IgD-negative memory B cell (primary cell): ENCODE results near the gene KLF7. TPM values are rescaled to one million over a fixed set of nuclear protein-coding genes. Genes with fewer than 3 reads are reported as not detected.

Source experiments
- H3K27ac Mint-ChIP-seq, 3 donors: one replicate each; pipeline ENCODE4 v1.8.0; 2020 to 2022; ENCODE audit warnings: mild to moderate bottlenecking in 3 of 3, mixed read lengths in 3 of 3, moderate library complexity in 1 of 3
- H3K27me3 Mint-ChIP-seq: one replicate; pipeline ENCODE4 v1.8.0; 2021; ENCODE audit warnings: mixed read lengths
- H3K36me3 Mint-ChIP-seq: one replicate; pipeline ENCODE4 v1.8.0; 2020; ENCODE audit warnings: mild to moderate bottlenecking, mixed read lengths
- H3K4me1 Mint-ChIP-seq, 3 donors: one replicate each; pipeline ENCODE4 v1.8.0; 2020 to 2022; ENCODE audit warnings: mixed read lengths in 3 of 3, mild to moderate bottlenecking in 1 of 3
- H3K4me3 Mint-ChIP-seq, 4 donors: one replicate each; pipeline ENCODE4 v1.8.0; 2020 to 2022; ENCODE audit warnings: mild to moderate bottlenecking in 4 of 4, mixed read lengths in 4 of 4, moderate library complexity in 3 of 4
- H3K9me3 Mint-ChIP-seq, 3 donors: one replicate each; pipeline ENCODE4 v1.8.0; 2020 to 2021; ENCODE audit warnings: mixed read lengths in 3 of 3, mild to moderate bottlenecking in 1 of 3
- polyA plus RNA-seq: library from polyadenylated mRNA; unstranded; fragments of 300-500 nt; fragmentation: Illumina TruSeq; gene quantifications from one replicate; pipeline ENCODE4 v1.2.3, GENCODE V29; 2021

Gene KLF7
- polyA plus RNA-seq, 1 donor from 2014 or later: 17.9 TPM

GRCh38 chr2:207133458-207133819, 32.3 kb downstream of the KLF7 start:
- Mint-ChIP-seq H3K4me3 (no peak overlapping the region), H3K9me3 (no peaks in the 10 kb centered on the region), H3K36me3 (peaks cover 6% of the 10 kb centered on the region), H3K27ac (no peak overlapping the region), H3K4me1 (peaks cover 23 to 49% (median 48%) of the 10 kb centered on the region in 3 donors), H3K27me3 (no peaks in the 10 kb centered on the region)

GRCh38 chr2:207132019-207132418, 33.7 kb downstream of the KLF7 start:
- peak overlapping the region in 2 of 3 donors; percentile 44 to 46 for H3K27ac Mint-ChIP-seq
- H3K36me3 Mint-ChIP-seq: peaks cover 11% of the 10 kb centered on the region
- no peaks in the 10 kb centered on the region for H3K27me3 Mint-ChIP-seq
- no peaks in the 10 kb centered on the region for H3K9me3 Mint-ChIP-seq
- peaks cover 26 to 48% (median 45%) of the 10 kb centered on the region in 3 donors for H3K4me1 Mint-ChIP-seq
- H3K4me3 Mint-ChIP-seq: no peak overlapping the region

GRCh38 chr2:207131594-207131993, 34.2 kb downstream of the KLF7 start:
- H3K36me3 Mint-ChIP-seq: peaks cover 11% of the 10 kb centered on the region
- H3K4me1 Mint-ChIP-seq: peaks cover 26 to 47% (median 45%) of the 10 kb centered on the region in 3 donors
- H3K9me3 Mint-ChIP-seq: no peaks in the 10 kb centered on the region
- H3K27me3 Mint-ChIP-seq: no peaks in the 10 kb centered on the region
- H3K27ac Mint-ChIP-seq: peak overlapping the region in 1 of 3 donors; percentile 46
- peak overlapping the region in 1 of 4 donors; percentile 0 for H3K4me3 Mint-ChIP-seq

- peaks cover 22 to 45% (median 43%) of the 10 kb centered on the region in 3 donors for H3K4me1 Mint-ChIP-seq
- H3K4me3 Mint-ChIP-seq: peak overlapping the region in 1 of 4 donors; percentile 2
- no peak overlapping the region for H3K27ac Mint-ChIP-seq
- no peaks in the 10 kb centered on the region for H3K9me3 Mint-ChIP-seq
- peaks cover 11% of the 10 kb centered on the region for H3K36me3 Mint-ChIP-seq
- H3K27me3 Mint-ChIP-seq: no peaks in the 10 kb centered on the region
Measured at GRCh38 chr2:207130958-207131521, 34.7 kb downstream of the KLF7 start.

GRCh38 chr2:207129821-207130220, 35.9 kb downstream of the KLF7 start:
- Mint-ChIP-seq H3K27me3 (no peaks in the 10 kb centered on the region), H3K36me3 (peaks cover 11% of the 10 kb centered on the region), H3K9me3 (no peaks in the 10 kb centered on the region), H3K4me3 (no peak overlapping the region), H3K27ac (peak overlapping the region in 2 of 3 donors; percentile 52 to 55), H3K4me1 (peaks cover 13 to 38% (median 38%) of the 10 kb centered on the region in 3 donors)

- H3K9me3 Mint-ChIP-seq: no peaks in the 10 kb centered on the region
- no peak overlapping the region for H3K4me3 Mint-ChIP-seq
- H3K36me3 Mint-ChIP-seq: peaks cover 12% of the 10 kb centered on the region
- H3K27ac Mint-ChIP-seq: peak overlapping the region in 1 of 3 donors; percentile 52
- peaks cover 18 to 39% (median 38%) of the 10 kb centered on the region in 3 donors for H3K4me1 Mint-ChIP-seq
- no peaks in the 10 kb centered on the region for H3K27me3 Mint-ChIP-seq
Measured at GRCh38 chr2:207128867-207129266, 36.9 kb downstream of the KLF7 start.

GRCh38 chr2:207126724-207127308, 38.9 kb downstream of the KLF7 start:
- no peaks in the 10 kb centered on the region for H3K27me3 Mint-ChIP-seq
- no peaks in the 10 kb centered on the region for H3K9me3 Mint-ChIP-seq
- peaks cover 27 to 47% (median 40%) of the 10 kb centered on the region in 3 donors for H3K4me1 Mint-ChIP-seq
- H3K4me3 Mint-ChIP-seq: no peak overlapping the region
- no peak overlapping the region for H3K27ac Mint-ChIP-seq
- H3K36me3 Mint-ChIP-seq: peaks cover 9% of the 10 kb centered on the region

GRCh38 chr2:207123776-207124391, 41.9 kb downstream of the KLF7 start:
- no peaks in the 10 kb centered on the region for H3K9me3 Mint-ChIP-seq
- H3K27ac Mint-ChIP-seq: peak overlapping the region in 1 of 3 donors; percentile 57
- peaks cover 16% of the 10 kb centered on the region for H3K36me3 Mint-ChIP-seq
- H3K27me3 Mint-ChIP-seq: no peaks in the 10 kb centered on the region
- H3K4me1 Mint-ChIP-seq: peaks cover 40 to 49% (median 45%) of the 10 kb centered on the region in 3 donors
- H3K4me3 Mint-ChIP-seq: peak overlapping the region in 1 of 4 donors; percentile 37

GRCh38 chr2:207123335-207123744, 42.4 kb downstream of the KLF7 start:
- H3K27me3 Mint-ChIP-seq: no peaks in the 10 kb centered on the region
- H3K4me3 Mint-ChIP-seq: peak overlapping the region in 1 of 4 donors; percentile 55
- peaks cover 17% of the 10 kb centered on the region for H3K36me3 Mint-ChIP-seq
- H3K9me3 Mint-ChIP-seq: no peaks in the 10 kb centered on the region
- H3K4me1 Mint-ChIP-seq: peaks cover 40 to 46% (median 46%) of the 10 kb centered on the region in 3 donors
- peak overlapping the region in 1 of 3 donors; percentile 85 for H3K27ac Mint-ChIP-seq

- Mint-ChIP-seq H3K9me3 (no peaks in the 10 kb centered on the region), H3K4me3 (peak overlapping the region in 2 of 4 donors; percentile 55 to 58), H3K4me1 (peaks cover 40 to 46% (median 43%) of the 10 kb centered on the region in 3 donors), H3K27ac (peak overlapping the region in 2 of 3 donors; percentile 41 to 85), H3K36me3 (peaks cover 15% of the 10 kb centered on the region), H3K27me3 (no peaks in the 10 kb centered on the region)
Measured at GRCh38 chr2:207122651-207123334, 43.0 kb downstream of the KLF7 start.

- peaks cover 37 to 46% (median 42%) of the 10 kb centered on the region in 3 donors for H3K4me1 Mint-ChIP-seq
- H3K27ac Mint-ChIP-seq: peak overlapping the region in 1 of 3 donors; percentile 92
- no peaks in the 10 kb centered on the region for H3K27me3 Mint-ChIP-seq
- peak overlapping the region in 2 of 4 donors; percentile 13 to 58 for H3K4me3 Mint-ChIP-seq
- H3K36me3 Mint-ChIP-seq: peaks cover 13% of the 10 kb centered on the region
- no peaks in the 10 kb centered on the region for H3K9me3 Mint-ChIP-seq
Measured at GRCh38 chr2:207121784-207122183, 44.0 kb downstream of the KLF7 start.

- H3K36me3 Mint-ChIP-seq: peaks cover 15% of the 10 kb centered on the region
- H3K9me3 Mint-ChIP-seq: no peaks in the 10 kb centered on the region
- no peaks in the 10 kb centered on the region for H3K27me3 Mint-ChIP-seq
- no peak overlapping the region for H3K27ac Mint-ChIP-seq
- H3K4me3 Mint-ChIP-seq: no peak overlapping the region
- peaks cover 32% of the 10 kb centered on the region in 3 donors for H3K4me1 Mint-ChIP-seq
Measured at GRCh38 chr2:207119048-207119447, 46.7 kb downstream of the KLF7 start.

- Mint-ChIP-seq H3K36me3 (peaks cover 17% of the 10 kb centered on the region), H3K27me3 (no peaks in the 10 kb centered on the region), H3K4me3 (no peak overlapping the region), H3K9me3 (no peaks in the 10 kb centered on the region), H3K27ac (peak overlapping the region in 1 of 3 donors; percentile 68), H3K4me1 (peaks cover 24 to 30% (median 29%) of the 10 kb centered on the region in 3 donors)
Measured at GRCh38 chr2:207117668-207118067, 48.1 kb downstream of the KLF7 start.

GRCh38 chr2:207115715-207116364, 49.9 kb downstream of the KLF7 start:
- H3K9me3 Mint-ChIP-seq: no peaks in the 10 kb centered on the region
- peaks cover 19% of the 10 kb centered on the region for H3K36me3 Mint-ChIP-seq
- H3K4me1 Mint-ChIP-seq: peaks cover 15 to 17% (median 16%) of the 10 kb centered on the region in 3 donors

More at GRCh38 chr2:207115715-207116364, 49.9 kb downstream of the KLF7 start:
- Mint-ChIP-seq H3K27me3 (no peaks in the 10 kb centered on the region), H3K27ac (no peak overlapping the region), H3K4me3 (no peak overlapping the region)
